Measurements from ENCODE around the gene CNPY2.
"Not testable (repeated sequence)": the region's sequence is repeated elsewhere in the genome, so short reads cannot be mapped to it uniquely, and the experiment has no call there.

The CNPY2 gene

DNA sequence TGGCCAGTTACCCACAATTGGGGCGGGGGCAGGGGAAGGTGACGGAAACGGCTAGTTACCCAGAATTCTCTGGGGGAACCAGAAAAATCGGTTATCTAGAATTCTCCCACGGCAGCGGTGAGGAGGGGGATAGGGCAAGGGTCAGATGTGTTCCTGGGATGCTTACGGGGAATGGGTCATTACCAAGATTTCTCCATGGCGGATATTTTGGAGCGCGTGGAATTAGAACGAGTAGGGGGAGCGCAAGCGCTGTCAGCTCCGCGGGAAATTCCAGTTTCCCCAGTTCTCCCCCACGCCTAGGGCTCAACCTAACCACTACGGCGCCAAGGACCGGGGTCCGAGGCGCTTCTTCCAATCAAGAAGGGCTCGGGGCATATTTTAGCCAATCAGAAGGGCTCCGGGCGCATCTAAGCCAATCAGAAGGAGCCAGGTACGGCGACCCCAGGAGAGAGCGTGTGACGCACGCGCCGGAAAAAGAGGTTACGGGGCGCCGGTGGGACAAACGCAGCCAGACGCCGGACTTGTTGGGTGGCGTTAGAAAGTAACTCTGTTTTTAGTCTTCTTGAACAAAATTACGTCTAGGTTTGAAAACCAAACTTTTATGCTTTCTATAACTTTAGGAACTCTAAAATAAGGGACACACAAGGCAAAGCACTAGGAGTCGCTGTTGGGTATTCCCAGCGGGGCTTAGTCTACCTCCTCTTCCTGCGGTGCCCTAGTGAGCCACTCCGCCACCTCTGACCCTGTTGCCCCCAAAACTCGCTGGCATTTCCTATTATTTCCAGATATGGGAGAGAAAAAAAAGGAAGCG, 18.1 kb upstream of the CNPY2 start, which contains the start of gene PAN2:
PAN2 (minus strand) TSS at position 322 of the 811 bp plus-strand sequence. CDS start 906 bp downstream, outside the sequence.
- peak; percentile 97 for DNase-seq

DNA sequence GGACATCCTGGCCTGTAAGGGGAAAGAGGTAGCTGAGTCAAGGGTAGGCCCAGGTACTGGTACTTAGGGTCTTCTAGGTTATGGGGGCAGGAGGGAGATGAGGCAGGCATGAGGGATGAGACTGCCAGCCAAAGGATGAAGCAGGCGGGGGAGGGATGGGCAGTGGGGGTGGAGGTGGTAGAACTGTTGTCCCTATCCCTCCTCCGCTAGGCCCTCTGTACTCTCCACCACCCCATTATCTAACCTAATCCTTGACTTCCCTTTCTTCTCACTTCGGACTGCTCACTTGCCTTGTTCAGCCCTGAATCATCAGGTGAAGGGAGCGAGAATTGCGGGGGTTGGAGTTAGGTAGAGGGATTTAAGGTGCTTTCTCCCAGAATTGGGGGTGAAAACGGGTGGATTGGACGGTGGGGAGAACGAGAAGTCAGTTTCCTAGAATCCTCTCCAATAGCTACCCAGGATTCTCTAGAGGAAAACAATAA, 17.4 kb upstream of the CNPY2 start:
- no peak for DNase-seq

DNA sequence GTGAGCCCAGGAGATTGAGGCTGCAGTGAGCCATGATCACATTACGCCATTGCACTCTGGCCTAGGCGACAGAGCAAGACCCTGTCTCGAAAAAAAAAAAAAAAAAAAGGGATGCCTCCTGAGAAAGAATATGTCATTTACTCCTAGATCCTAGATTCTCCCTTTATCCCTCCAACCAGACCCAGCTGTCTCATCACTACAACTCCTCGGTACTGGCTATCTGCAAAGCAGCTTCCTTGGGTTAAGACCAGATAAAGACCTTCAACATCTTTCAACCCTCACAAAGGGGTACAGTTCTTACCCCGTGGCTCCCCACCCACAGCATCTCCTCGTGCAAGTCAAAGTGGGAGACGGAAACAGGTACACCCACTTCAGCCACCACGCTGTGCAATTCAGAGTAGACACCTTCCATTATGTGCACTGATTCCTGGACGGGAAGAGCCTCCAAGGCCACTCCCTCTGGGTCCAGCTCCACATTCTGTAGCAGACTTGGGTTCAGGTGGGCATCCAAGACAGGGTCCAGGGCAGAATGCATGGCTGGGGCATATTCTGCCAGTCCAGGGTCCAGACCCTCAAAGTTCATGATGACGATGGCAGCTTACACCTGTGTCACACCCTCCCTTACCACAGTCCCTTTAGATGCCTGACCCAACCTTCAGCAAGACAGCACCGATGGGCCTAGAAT, 16.9 kb upstream of the CNPY2 start:
- DNase-seq = no peak

DNA sequence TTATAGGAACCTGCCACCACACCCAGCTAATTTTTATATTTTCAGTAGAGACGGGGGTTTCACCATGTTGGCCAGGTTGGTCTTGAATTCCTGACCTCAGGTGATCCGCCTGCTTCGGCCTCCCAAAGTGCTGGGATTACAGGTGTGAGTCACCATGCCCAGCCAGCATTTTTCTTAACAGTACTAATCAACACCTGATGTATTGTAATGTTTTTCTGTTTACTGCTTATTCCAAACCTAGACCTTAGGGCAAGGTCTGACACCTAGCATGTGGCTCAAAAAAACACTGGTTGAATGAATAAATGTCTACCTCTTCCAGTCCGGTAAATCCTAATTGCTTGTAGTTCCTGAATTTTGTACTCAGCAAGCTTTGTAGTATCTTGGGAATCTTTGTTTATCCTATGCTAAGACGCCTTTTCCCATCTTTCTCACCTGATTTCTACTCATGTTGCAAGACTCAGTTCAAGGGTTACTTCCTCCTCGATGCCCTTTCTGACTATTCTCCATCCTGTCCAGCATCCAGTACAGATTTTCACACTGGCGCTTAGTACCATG, 15.2 kb upstream of the CNPY2 start:
- DNase-seq = no peak

DNA sequence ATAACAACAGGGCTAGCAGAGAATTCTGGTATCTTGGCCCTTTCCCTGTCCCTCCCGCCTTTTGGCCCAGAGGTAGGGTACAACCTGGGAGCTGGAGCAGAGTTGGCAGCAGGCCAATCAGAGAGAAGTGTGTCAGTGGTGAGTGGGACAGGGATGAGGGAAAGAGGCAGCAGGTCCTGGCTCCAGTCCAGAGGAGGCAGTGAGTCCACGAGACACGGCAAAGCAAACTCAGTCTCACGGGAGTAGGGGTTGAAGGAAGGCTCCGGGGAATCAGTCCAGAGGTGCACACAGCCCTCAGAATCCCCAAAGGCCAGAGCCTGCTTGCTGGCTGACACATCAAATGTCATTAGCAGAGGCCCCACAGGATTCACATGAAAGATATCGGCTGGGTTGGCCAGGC, 10.7 kb upstream of the CNPY2 start:
- no peak for DNase-seq

DNA sequence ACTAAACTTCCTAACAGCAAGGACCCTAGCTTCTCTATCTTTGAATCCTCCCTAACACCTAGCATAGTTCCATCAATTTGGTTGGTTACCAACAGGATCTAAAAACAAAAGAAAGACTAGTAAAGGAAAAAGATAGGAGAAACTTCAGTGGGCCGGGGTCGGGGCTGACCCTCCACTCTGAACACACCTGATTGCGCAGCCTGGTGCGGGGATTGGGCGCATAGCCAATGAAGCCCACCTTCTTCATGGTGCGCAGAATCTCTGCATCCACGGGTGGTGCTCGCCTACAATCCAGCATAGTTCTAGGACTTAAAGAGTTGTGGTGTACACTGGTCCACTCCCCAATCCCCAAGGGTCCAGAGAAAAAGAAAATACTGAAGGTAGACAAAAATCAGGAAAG, 10.3 kb upstream of the CNPY2 start:
- no peak for DNase-seq

DNA sequence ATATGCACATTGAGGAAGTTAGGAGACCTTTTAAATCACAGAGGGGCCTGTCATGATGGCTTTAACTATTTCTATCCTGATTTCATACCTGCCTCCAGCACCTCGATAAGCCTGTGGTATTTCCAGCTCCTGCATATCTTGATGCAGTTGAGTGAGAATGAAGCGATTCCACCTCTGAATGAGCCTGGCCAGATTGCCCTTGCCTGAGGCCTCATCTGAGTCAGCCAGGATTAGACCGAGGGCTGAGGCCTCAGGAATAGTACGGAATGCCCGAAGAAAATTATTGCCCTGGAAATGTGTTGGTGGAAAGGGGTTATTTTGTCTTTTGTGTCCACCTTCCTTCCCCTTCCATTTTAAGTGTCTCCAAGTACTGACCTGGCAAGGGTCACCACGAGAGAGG, 8.4 kb upstream of the CNPY2 start:
- no peak for DNase-seq

DNA sequence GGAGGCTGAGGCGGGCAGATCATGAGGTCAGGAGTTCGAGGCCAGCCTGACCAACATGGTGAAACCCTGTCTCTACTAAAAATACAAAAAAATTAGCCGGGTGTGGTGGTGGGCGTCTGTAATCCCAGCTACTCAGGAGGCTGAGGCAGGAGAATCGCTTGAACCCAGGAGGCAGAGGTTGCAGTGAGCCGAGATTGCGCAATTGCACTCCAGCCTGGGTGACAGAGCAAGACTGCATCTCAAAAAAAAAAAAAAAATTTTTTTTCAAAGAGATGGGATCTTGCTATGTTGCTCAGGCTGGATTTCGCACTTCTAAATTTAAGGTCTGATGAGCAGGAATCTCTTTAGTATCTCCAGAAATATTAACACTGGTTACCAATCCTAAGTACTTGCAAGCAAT, 5.8 kb upstream of the CNPY2 start:
- DNase-seq = not testable (repeated sequence)

DNA sequence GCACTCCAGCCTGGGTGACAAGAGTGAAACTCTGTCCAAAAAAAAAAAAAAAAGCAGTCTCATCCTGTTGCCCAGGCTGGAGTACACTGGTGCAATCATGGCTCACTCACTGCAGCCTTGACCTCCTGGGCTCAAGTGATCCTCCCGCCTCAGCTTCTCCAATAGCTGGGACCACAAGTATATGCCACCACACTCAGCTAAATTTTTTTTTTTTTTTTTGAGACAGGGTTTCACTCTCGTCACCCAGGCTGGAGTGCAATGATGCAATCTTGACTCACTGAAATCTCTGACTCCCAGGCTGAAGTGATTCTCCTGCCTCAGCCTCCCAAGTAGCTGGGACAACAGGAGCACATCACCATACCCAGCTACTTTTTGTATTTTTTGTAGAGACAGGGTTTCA, 5.2 kb upstream of the CNPY2 start:
- no peak for DNase-seq

DNA sequence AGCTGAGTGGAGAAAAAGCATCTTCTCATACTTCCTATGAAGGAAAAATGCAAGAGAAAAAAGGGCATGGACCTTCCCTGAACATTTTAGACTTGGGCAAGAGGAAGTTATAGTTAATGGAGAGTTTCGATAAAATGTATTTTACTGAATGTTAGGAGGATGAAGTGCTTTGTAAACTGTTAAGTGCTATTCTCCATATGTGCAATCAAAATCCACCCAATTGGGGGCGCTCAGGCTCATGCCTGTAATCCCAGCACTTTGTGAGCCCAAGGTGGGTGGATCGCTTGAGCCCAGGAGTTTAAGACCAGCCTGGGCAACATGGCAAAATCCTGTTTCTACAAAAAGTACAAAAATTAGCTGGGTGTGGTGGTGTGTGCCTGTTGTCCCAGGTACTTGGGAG, 1.9 kb upstream of the CNPY2 start:
- DNase-seq = no peak

DNA sequence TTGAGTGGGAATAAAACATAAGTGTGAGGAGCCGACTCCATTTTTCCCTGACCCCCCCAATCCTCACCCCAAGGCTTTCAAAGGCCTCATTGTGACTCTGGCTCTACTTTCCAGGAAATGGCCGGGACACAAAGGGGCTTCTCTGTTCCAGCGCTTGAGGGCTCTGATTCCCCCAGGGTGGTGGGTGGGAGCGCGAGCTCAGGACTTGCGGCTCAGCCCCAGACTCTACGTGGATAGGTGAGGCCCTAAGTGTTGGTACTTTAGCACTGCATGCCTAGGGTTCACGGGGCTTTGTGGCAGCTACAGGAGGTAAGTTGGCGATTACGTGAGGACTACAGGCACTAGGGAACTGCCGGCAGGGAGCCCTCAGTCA, 553 bp downstream of the CNPY2 start:
- DNase-seq = no peak

DNA sequence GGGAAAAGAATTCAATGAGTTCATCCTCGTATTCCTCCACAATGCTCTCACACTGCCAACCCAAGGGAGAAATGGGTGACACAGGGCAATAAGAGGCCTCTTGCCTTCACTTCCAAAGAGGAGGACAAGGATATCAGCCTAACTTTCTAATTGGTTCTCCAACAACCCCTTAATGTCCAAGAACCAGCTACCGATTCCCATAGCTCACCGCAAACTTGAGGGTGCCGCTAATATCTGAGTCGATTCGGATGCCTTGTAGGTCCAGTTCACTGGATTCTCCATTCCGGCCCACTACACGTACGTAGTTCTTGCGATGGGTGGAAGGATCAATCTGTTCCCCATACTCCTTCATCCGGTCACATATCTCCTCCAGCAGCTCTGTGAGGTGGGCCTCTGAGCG, 4.8 kb downstream of the CNPY2 start:
- DNase-seq = no peak

DNA sequence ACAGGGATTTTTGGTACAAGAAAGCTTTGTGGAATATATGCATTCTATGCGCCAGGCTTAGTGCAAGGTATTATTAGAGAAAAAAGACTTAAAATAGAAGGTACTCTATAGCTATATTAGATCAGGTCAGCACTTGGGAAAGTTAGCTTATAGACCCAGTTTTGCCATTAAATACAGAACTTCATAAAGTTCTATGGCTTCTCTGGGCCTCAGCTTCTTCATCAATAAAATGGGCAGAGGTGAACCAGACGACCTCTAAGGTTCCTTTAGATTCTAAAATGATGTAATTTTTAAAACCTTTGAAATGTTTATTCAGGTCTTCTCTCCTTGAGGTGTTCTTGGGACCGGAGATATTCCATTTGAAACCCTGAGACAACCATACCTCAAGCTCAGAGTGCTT, 7.1 kb downstream of the CNPY2 start:
- DNase-seq = no peak

DNA sequence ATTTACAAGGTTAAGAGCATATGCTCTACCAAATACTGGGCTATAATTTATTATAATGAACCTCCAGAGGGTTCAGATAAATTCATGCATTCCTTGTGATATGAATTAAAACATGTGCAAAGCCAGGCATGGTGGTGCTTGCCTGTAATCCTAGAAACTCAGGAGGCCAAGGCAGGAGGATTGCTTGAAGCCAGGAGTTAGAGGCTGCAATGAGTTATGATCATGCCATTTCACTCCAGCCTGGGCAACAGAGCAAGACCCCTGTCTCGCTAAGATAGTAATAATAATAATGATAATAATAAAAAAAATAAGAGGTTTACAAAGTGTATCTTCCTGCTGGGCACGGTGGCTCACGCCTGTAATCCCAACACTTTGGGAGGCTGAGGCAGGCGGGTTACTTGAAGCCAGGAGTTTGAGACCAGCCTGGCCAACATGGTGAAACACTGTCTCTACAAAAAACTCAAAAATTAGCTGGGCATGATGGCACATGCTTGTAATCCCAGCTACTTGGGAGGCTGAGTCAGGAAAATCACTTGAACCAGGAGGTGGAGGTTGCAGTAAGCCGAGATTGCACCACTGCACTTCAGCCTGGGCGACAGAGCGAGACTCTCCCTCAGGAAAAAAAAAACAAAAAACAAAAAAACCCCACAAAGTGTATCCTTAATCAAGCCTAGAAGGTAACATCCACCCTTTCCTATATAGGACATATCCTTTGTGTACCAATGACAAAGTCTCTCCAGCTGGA, 8.4 kb downstream of the CNPY2 start:
- DNase-seq = no peak

DNA sequence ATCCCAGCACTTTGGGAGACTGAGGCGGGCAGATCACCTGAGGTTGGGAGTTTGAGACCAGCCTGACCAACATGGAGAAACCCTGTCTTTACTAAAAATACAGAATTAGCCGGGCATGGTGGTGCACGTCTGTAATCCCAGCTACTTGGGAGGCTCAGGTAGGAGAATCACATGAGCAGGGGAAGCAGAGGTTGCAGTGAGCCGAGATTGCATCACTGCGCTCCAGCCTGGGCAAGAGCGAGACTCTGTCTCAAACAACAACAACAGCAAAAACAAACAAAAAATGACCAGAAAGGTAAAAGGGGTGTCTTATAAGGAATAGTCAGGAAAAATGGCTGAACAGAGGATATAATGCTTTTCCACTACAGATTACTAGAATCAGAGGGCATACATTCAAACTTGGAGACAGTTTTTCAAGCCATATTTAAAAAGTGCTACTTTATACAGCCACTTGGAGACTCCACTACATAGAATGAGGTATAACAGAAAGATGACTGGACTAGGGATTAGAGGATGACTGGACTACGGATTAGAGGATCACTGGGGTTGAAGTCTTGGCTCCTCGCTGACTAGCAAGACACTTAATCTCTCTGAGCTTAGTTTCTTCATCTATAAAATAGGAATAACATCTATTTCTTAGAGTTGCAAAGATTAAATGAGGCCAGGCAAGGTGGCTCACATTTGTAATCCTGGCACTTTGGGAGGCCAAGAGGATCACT, 10.8 kb downstream of the CNPY2 start:
- DNase-seq = no peak

DNA sequence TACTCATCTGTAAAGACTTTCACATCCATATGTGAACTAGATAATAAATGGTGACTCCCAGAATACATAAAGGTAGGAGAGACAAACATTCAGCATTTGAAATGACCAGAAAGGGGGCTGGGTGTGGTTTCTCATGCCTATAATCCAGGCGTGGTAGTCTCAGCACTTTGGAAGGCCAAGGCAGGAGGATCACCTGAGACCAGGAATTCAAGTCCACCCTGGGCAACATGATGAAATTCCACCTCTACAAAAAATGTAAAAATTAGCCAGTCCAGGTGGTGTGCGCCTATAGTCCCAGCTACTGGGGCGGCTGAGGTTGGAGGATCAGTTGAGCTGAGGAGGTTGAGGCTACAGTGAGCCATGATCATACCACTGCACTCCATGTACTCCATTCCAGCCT, 11.5 kb downstream of the CNPY2 start:
- DNase-seq = no peak

DNA sequence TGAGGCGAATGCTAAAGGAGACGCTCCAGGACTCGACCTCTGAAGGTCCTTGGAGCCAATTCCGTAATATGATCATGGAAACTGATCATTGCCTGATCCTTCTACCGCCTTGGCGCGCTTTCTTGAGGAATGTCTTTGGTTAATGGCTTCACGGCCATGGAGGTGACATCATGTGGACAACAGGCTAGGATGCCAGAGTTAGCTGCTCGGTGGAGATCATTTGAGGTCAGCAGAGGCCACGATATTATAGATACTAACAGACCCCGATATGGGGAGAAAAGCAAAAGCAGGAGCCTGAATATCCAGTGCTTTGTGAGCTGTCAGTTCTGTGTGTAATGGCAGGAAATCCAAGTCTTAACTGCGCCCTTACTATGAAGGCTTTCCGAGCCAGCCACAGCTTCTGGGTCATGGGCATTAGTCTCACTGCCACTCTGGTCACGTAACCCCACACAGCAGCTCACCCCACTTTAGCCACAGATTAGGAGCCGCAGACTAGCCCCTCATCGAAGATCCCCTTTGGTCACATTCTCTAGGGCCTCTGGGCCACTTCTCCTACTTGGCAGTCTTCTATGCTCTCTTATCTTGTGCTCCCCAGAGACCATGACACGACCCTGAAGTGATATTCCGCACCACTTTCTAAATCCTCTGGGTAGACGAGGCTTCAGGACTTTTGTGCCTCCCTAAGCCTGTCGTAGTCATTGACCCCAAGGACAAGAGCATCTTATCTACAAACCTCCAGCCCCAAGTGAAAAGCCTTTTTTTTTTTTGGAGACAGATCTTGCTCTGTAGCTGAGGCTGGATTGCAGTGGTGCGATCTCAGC, 14.9 kb downstream of the CNPY2 start:
- no peak for DNase-seq

DNA sequence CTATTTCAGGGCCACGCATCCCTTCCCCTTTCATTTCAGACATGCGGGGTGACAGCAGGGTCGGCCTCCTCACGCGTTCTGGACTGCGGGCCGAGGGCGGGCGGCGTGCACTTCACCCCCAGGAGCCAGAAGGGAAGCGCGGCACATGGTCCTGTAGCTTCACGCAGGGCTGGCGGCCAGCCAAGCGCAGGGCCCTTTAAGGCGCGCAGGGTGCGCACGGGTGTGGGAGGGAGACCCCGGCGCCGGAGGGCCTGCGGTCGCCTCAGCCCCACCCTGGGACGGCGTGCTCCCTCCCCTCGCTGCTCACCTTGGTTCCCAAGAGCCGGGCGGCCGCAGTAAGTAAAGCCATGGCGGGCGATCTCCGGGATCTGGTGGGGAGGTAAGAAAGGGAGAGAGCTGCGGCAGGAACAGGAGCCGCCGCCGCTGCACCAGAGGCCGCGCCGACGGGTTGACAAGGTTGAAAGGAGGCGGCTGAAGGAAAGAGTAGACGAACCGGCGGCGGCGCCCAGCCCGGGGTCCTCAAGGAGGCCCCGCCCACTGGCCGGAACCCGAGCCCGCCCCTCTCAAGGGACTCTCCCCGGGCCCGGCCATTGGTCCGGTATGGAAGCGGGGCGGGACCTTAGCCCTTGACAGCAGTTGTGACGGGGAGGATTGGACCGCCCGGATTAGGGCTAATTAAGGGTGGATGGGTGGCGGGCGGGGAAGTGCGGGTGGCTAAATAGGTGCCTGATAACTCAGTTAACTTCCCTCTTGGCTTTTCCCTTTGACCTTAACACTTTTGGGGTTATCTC, 15.7 kb downstream of the CNPY2 start, which contains the start of gene CS:
CS (minus strand) TSS at position 478 of the 791 bp plus-strand sequence; CDS start at position 349, 129 bp downstream.
- DNase-seq = peak; percentile 98

DNA sequence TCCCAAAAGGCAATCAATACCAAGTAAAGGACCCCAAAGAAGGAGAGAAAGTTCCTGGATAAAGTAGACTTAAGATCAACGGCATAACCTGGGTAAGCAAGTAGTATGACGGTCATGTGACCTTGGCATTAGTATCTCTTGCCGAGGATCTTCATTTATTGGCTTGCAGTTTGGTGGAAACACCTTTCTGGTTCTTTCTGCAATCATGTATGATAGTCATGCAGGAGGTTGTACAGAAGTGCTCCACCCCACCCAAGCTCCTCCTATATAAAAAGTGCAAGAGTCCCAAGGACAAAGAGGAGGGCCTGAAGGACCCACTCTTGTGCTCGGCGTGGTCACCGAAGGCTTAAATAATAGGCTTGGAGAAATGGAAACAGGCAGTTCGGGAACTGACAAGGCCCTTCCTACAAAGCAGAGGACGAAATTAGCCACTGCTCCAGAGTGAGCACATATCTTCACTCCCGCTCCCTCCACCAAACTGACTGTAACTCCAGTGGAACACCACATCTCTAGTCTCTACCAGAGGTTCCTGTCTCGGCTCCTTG, 16.4 kb downstream of the CNPY2 start:
- peak; percentile 39 for DNase-seq

DNA sequence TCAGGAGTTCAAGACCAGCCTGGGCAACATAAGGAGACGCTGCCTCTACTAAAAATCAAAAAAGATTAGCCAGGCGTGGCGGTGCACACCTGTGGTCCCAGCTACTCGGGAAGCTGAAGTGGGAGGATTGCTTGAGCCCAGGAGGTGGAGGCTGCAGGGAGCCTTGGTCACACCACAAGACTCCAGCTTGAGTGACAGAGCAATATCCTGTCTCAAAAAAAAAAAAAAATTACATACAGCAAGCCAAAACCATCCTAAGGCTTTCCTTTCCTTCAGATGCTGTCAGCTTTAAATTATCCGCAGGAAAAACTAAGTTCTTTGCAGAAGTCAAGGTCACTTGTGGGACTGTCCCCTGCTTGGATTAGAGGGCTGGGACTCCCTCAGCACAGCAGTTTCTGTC, 17.0 kb downstream of the CNPY2 start:
- no peak for DNase-seq

All from left hindlimb (tissue), 1 donor.